Measurements from ENCODE around the gene NCAM1. TPM values are rescaled to one million over a fixed set of nuclear protein-coding genes. Genes with fewer than 3 reads are reported as not detected.

Gene NCAM1
- total RNA-seq, 1 experiment from 2014 or later: 5.9 TPM

GRCh38 chr11:113271551-113272245, 310.5 kb downstream of the NCAM1 start:
- TF ChIP-seq, protein P1, sequence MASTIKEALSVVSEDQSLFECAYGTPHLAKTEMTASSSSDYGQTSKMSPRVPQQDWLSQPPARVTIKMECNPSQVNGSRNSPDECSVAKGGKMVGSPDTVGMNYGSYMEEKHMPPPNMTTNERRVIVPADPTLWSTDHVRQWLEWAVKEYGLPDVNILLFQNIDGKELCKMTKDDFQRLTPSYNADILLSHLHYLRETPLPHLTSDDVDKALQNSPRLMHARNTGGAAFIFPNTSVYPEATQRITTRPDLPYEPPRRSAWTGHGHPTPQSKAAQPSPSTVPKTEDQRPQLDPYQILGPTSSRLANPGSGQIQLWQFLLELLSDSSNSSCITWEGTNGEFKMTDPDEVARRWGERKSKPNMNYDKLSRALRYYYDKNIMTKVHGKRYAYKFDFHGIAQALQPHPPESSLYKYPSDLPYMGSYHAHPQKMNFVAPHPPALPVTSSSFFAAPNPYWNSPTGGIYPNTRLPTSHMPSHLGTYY (CRISPR knock-in tag; IDR thresholded peaks at IDR 0.05): no peak
- TF ChIP-seq FOXK1 (CRISPR knock-in tag; IDR thresholded peaks at IDR 0.05) (no peak), RORB (CRISPR knock-in tag; IDR thresholded peaks at IDR 0.05) (no peak), SOX15 (CRISPR knock-in tag; IDR thresholded peaks at IDR 0.05) (no peak), ZNF423 (CRISPR knock-in tag; IDR thresholded peaks at IDR 0.05) (no peak), ZNF263 (CRISPR knock-in tag; IDR thresholded peaks at IDR 0.05; ENCODE audit: low read depth) (no peak), MXD4 (CRISPR knock-in tag; IDR thresholded peaks at IDR 0.05; ENCODE audit: borderline replicate concordance) (no peak), NFATC4 (CRISPR knock-in tag; IDR thresholded peaks at IDR 0.05) (no peak), NFYB (CRISPR knock-in tag; conservative IDR thresholded peaks at IDR 0.05; ENCODE audit: low read depth) (no peak), AFF4 (CRISPR knock-in tag; IDR thresholded peaks at IDR 0.05; ENCODE audit: borderline replicate concordance) (no peak), ATF1 (CRISPR knock-in tag; IDR thresholded peaks at IDR 0.05) (no peak), NFE2L1 (CRISPR knock-in tag; IDR thresholded peaks at IDR 0.05) (no peak), KAT7 (CRISPR knock-in tag; IDR thresholded peaks at IDR 0.05; ENCODE audit: borderline replicate concordance) (no peak), CREB1 (CRISPR knock-in tag; IDR thresholded peaks at IDR 0.05) (no peak), MLX (CRISPR knock-in tag; IDR thresholded peaks at IDR 0.05) (no peak), TEAD1 (CRISPR knock-in tag; IDR thresholded peaks at IDR 0.05) (no peak), CREM (CRISPR knock-in tag; IDR thresholded peaks at IDR 0.05) (no peak), NR1H2 (CRISPR knock-in tag; IDR thresholded peaks at IDR 0.05) (no peak), CBFB (CRISPR knock-in tag; IDR thresholded peaks at IDR 0.05; ENCODE audit: low read depth) (no peak)
- TF ChIP-seq, protein P2, sequence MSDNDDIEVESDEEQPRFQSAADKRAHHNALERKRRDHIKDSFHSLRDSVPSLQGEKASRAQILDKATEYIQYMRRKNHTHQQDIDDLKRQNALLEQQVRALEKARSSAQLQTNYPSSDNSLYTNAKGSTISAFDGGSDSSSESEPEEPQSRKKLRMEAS (CRISPR knock-in tag; IDR thresholded peaks at IDR 0.05): no peak

GRCh38 chr11:113272281-113272680, 311.1 kb downstream of the NCAM1 start:
- H3K27ac Mint-ChIP-seq: no peak overlapping the region
- H3K4me3 Mint-ChIP-seq: no peak overlapping the region
- DNase-seq (ENCODE audit: low spot score) (no peak), ATAC-seq (no peak)
- ChIA-PET CTCF (interaction anchor here (1.1 to 1.6 kb wide), 2 partner anchors 18 to 831 kb away, joined by 3 to 4 read pairs; no protein-coding TSS in a partner anchor), POLR2A (no interaction called here)
- no peaks in the 10 kb centered on the region for H3K4me1 Mint-ChIP-seq
- H3K36me3 Mint-ChIP-seq: no peaks in the 10 kb centered on the region
- H3K27me3 Mint-ChIP-seq (ENCODE audit: low read depth): no peaks in the 10 kb centered on the region; the same call in 1 of the 2 replicates
- H3K9me3 Mint-ChIP-seq: no peaks in the 10 kb centered on the region
- no peak for TF ChIP-seq NFE2L1 (CRISPR knock-in tag; IDR thresholded peaks at IDR 0.05)
- TF ChIP-seq OVOL2 (CRISPR knock-in tag; IDR thresholded peaks at IDR 0.05; ENCODE audit: borderline replicate concordance): no peak
- no peak for TF ChIP-seq FOXK1 (CRISPR knock-in tag; IDR thresholded peaks at IDR 0.05)
- TF ChIP-seq, protein P3, sequence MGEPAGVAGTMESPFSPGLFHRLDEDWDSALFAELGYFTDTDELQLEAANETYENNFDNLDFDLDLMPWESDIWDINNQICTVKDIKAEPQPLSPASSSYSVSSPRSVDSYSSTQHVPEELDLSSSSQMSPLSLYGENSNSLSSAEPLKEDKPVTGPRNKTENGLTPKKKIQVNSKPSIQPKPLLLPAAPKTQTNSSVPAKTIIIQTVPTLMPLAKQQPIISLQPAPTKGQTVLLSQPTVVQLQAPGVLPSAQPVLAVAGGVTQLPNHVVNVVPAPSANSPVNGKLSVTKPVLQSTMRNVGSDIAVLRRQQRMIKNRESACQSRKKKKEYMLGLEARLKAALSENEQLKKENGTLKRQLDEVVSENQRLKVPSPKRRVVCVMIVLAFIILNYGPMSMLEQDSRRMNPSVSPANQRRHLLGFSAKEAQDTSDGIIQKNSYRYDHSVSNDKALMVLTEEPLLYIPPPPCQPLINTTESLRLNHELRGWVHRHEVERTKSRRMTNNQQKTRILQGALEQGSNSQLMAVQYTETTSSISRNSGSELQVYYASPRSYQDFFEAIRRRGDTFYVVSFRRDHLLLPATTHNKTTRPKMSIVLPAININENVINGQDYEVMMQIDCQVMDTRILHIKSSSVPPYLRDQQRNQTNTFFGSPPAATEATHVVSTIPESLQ (CRISPR knock-in tag; IDR thresholded peaks at IDR 0.05): no peak
- no peak for TF ChIP-seq E2F4 (CRISPR knock-in tag; IDR thresholded peaks at IDR 0.05; ENCODE audit: borderline replicate concordance, low read depth)
- TF ChIP-seq, protein P4, sequence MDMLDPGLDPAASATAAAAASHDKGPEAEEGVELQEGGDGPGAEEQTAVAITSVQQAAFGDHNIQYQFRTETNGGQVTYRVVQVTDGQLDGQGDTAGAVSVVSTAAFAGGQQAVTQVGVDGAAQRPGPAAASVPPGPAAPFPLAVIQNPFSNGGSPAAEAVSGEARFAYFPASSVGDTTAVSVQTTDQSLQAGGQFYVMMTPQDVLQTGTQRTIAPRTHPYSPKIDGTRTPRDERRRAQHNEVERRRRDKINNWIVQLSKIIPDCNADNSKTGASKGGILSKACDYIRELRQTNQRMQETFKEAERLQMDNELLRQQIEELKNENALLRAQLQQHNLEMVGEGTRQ (CRISPR knock-in tag; IDR thresholded peaks at IDR 0.05): no peak
- no peak for TF ChIP-seq CBFB (CRISPR knock-in tag; IDR thresholded peaks at IDR 0.05; ENCODE audit: low read depth)

More at GRCh38 chr11:113271551-113272245, 310.5 kb downstream of the NCAM1 start:
- no peaks in the 10 kb centered on the region for H3K9me3 Mint-ChIP-seq
- H3K27ac Mint-ChIP-seq: no peak overlapping the region
- DNase-seq (ENCODE audit: low spot score) (no peak), ATAC-seq (no peak)
- no peak overlapping the region for H3K4me3 Mint-ChIP-seq
- no peaks in the 10 kb centered on the region; the same call in 1 of the 2 replicates for H3K27me3 Mint-ChIP-seq (ENCODE audit: low read depth)
- H3K4me1 Mint-ChIP-seq: no peaks in the 10 kb centered on the region
- ChIA-PET POLR2A (no interaction called here), CTCF (interaction anchor here (1.1 to 1.6 kb wide), 2 partner anchors 18 to 831 kb away, joined by 3 to 4 read pairs; no protein-coding TSS in a partner anchor)
- no peaks in the 10 kb centered on the region for H3K36me3 Mint-ChIP-seq
